Ascending aorta (tissue), 2 donors: Measurements from ENCODE around the gene ADD1. TPM values are rescaled to one million over a fixed set of nuclear protein-coding genes. Genes with fewer than 3 reads are reported as not detected.
"Not testable (repeated sequence)": the region's sequence is repeated elsewhere in the genome, so short reads cannot be mapped to it uniquely, and the experiment has no call there.

Experiments used
- DNase-seq, 2 donors: peaks; one replicate each; pipeline ENCODE4 v3.0.0-alpha.2; 2019; ENCODE audit warnings: low spot score in 2 of 2
- H3K27ac ChIP-seq, 2 donors: fragments of 200-600 bp; sonication (generic); one replicate each; pipeline ENCODE4 v1.5.1; 2016 to 2017; ENCODE audit warnings: mild to moderate bottlenecking in 1 of 2
- H3K27me3 ChIP-seq: fragments of 200-600 bp; sonication (generic); one replicate; pipeline ENCODE4 v1.5.1; 2017
- H3K36me3 ChIP-seq, 2 donors: fragments of 200-600 bp; sonication (generic); one replicate each; pipeline ENCODE4 v1.5.1; 2016
- H3K4me1 ChIP-seq, 2 donors: fragments of 200-600 bp; sonication (generic); one replicate each; pipeline ENCODE4 v1.5.1; 2016 to 2017; ENCODE audit warnings: mild to moderate bottlenecking in 1 of 2
- H3K4me3 ChIP-seq, 2 donors: fragments of 200-600 bp; sonication (generic); one replicate each; pipeline ENCODE4 v1.5.1; 2016 to 2017; ENCODE audit warnings: mild to moderate bottlenecking in 1 of 2
- H3K9me3 ChIP-seq, 2 donors: fragments of 200-600 bp; sonication (generic); one replicate each; pipeline ENCODE4 v1.5.1; 2016
- CTCF ChIP-seq, 3 experiments: fragments of 200-600 bp in 2 of 3; fragments of 450-650 bp in 1 of 3; sonication (generic) in 2 of 3; IDR thresholded peaks; one replicate each; pipeline ENCODE4 v1.5.1; 2016 to 2019; ENCODE audit warnings: antibody characterized with exemption in 3 of 3, mild to moderate bottlenecking in 1 of 3, moderate library complexity in 1 of 3
- intact Hi-C: fragments of 100-400 bp; cut with DNase I; formaldehyde crosslinking; loops from one replicate; pipeline ENCODE4 v1.15.1; 2023
- total RNA-seq: library from RNA; depleted of rRNA; stranded (reverse); fragments of >200 nt; gene quantifications from one replicate; pipeline ENCODE4 v1.1.0, GENCODE V29; 2016

ADD1 gene
- total RNA-seq, 1 donor from 2014 or later: 261 TPM

- no peaks in the 10 kb centered on the region for H3K9me3 ChIP-seq
- no peak overlapping the region for H3K4me3 ChIP-seq
- H3K27me3 ChIP-seq: no peaks in the 10 kb centered on the region
- H3K36me3 ChIP-seq: peaks cover 75 to 96% of the 10 kb centered on the region in 2 donors
- DNase-seq: no peak
- intact Hi-C loops: no loop called here
- H3K27ac ChIP-seq: no peak overlapping the region
- H3K4me1 ChIP-seq: no peaks in the 10 kb centered on the region
- TF ChIP-seq CTCF (IDR thresholded peaks at IDR 0.05): no peak
Measured at GRCh38 chr4:2953496-2953895, 109.9 kb downstream of the ADD1 start.

GRCh38 chr4:2954358-2955185 is 110.9 kb downstream of the ADD1 start:
- peaks cover 64 to 86% of the 10 kb centered on the region in 2 donors for H3K36me3 ChIP-seq

GRCh38 chr4:2955186-2956044 is 111.8 kb downstream of the ADD1 start:
- DNase-seq, H3K27ac ChIP-seq, H3K27me3 ChIP-seq, H3K9me3 ChIP-seq, H3K4me1 ChIP-seq, intact Hi-C loops, H3K4me3 ChIP-seq: not testable (repeated sequence)
- peaks cover 58 to 78% of the 10 kb centered on the region in 2 donors for H3K36me3 ChIP-seq
- TF ChIP-seq CTCF (IDR thresholded peaks at IDR 0.05): peak in 1 of 3 experiments; percentile 12

More at GRCh38 chr4:2954358-2955185, 110.9 kb downstream of the ADD1 start:
- intact Hi-C loops: no loop called here
- Histone ChIP-seq H3K9me3 (no peaks in the 10 kb centered on the region), H3K4me1 (no peaks in the 10 kb centered on the region), H3K27me3 (no peaks in the 10 kb centered on the region), H3K27ac (no peak overlapping the region), H3K4me3 (no peak overlapping the region)
- TF ChIP-seq CTCF (IDR thresholded peaks at IDR 0.05): no peak
- no peak for DNase-seq

GRCh38 chr4:2958446-2958845 is 114.8 kb downstream of the ADD1 start:
- intact Hi-C loops: no loop called here
- no peak for TF ChIP-seq CTCF (IDR thresholded peaks at IDR 0.05)
- Histone ChIP-seq H3K4me1 (peaks cover 3 to 8% of the 10 kb centered on the region in 2 donors), H3K27ac (no peak overlapping the region), H3K27me3 (no peaks in the 10 kb centered on the region), H3K9me3 (no peaks in the 10 kb centered on the region), H3K4me3 (no peak overlapping the region), H3K36me3 (peaks cover 29 to 48% of the 10 kb centered on the region in 2 donors)
- DNase-seq: peak in 1 of 2 donors; percentile 56

- not testable (repeated sequence) for DNase-seq, H3K27ac ChIP-seq, H3K9me3 ChIP-seq, H3K4me3 ChIP-seq, H3K27me3 ChIP-seq
- intact Hi-C loops: loop anchor here (5.0 to 10.0 kb wide), 3 partner anchors 496 to 1106 kb away; partner anchors contain the start of genes HAUS3, LETM1, POLN and RNF4
- Histone ChIP-seq H3K4me1 (peaks cover 3 to 12% of the 10 kb centered on the region in 2 donors), H3K36me3 (peaks cover 20 to 32% of the 10 kb centered on the region in 2 donors)
Measured at GRCh38 chr4:2960450-2960849, 116.8 kb downstream of the ADD1 start.
